K562 (cell line): ENCODE results near the gene POLDIP3. TPM values are rescaled to one million over a fixed set of nuclear protein-coding genes. Genes with fewer than 3 reads are reported as not detected.

Source experiments
- MAFK ChIP-seq: IDR thresholded peaks from 2 replicates; pipeline ENCODE4 v1.6.1; 2011; ENCODE audit warnings: low read length, improper control_type of control experiment
- NBN ChIP-seq: fragments of 450-650 bp; IDR thresholded peaks from 2 replicates; pipeline ENCODE4 v1.6.1; 2016; ENCODE audit warnings: low read depth, mild to moderate bottlenecking
- ZNF263 ChIP-seq: sonication (generic); formaldehyde crosslinking; IDR thresholded peaks from 2 replicates; pipeline ENCODE4 v1.8.0; 2022; ENCODE audit warnings: mild to moderate bottlenecking, missing genetic modification reagents, borderline replicate concordance
- ZNF318 ChIP-seq, 2 experiments: fragments of 450-650 bp; IDR thresholded peaks; 2 replicates each; pipeline ENCODE4 v1.6.1; 2016; ENCODE audit warnings: mild to moderate bottlenecking in 2 of 2, borderline replicate concordance in 1 of 2, low read depth in 1 of 2, moderate library complexity in 1 of 2
- polyA plus RNA-seq, 8 experiments: library from polyadenylated mRNA; depleted of rRNA in 4 of 8; stranded (reverse) in 5 of 8; unstranded in 3 of 8; fragments of >200 nt; fragmentation: Nextera tagmentation in 2 of 8; fragmentation: Illumina TruSeq in 1 of 8; extraction: Ambion mirVana in 2 of 8; extraction: Trizol in 1 of 8; gene quantifications; 2 replicates each; pipeline versions ENCODE4 v1.2.1 to v1.2.3, GENCODE V29; 2011 to 2014; ENCODE audit warnings: inconsistent platforms in 1 of 8, missing spikeins in 1 of 8
- total RNA-seq, 7 experiments: library from RNA; depleted of rRNA in 6 of 7; stranded (reverse); fragments of >200 nt in 6 of 7; fragmentation: Illumina TruSeq in 2 of 7; extraction: Trizol in 2 of 7; gene quantifications; 2 replicates each; pipeline versions ENCODE4 v1.2.1 to v1.2.3, GENCODE V29; 2011 to 2021; ENCODE audit warnings: low replicate concordance in 1 of 7
- TF ChIP-seq, protein P1 (sequence below), 2 experiments: fragments of 450-650 bp in 1 of 2; sonication (generic) in 1 of 2; formaldehyde crosslinking in 1 of 2; IDR thresholded peaks; 2 replicates each; pipeline versions ENCODE4 v1.7.1 to v1.9.0; 2016 to 2022; ENCODE audit warnings: inconsistent platforms in 1 of 2, mild to moderate bottlenecking in 1 of 2, missing genetic modification reagents in 1 of 2
- TF ChIP-seq, protein P2 (sequence below), 3 experiments: fragments of 200-800 bp in 1 of 3; sonication (Bioruptor generic) in 1 of 3; sonication (generic) in 1 of 3; formaldehyde crosslinking in 1 of 3; IDR thresholded peaks; 2 replicates each; pipeline versions ENCODE4 v1.6.1 to v1.8.0; 2016 to 2022; ENCODE audit warnings: mild to moderate bottlenecking in 2 of 3, missing compliant biosample characterization in 2 of 3, missing genetic modification characterization in 2 of 3, missing genetic modification reagents in 1 of 3

The POLDIP3 gene
- total and polyA plus RNA-seq, 9 of the 15 experiments (the other 6 are each of a cell fraction or from before 2014, with no cell fraction given): 14.3 to 53.0 (median 26.3) TPM

- TF ChIP-seq, protein P1, sequence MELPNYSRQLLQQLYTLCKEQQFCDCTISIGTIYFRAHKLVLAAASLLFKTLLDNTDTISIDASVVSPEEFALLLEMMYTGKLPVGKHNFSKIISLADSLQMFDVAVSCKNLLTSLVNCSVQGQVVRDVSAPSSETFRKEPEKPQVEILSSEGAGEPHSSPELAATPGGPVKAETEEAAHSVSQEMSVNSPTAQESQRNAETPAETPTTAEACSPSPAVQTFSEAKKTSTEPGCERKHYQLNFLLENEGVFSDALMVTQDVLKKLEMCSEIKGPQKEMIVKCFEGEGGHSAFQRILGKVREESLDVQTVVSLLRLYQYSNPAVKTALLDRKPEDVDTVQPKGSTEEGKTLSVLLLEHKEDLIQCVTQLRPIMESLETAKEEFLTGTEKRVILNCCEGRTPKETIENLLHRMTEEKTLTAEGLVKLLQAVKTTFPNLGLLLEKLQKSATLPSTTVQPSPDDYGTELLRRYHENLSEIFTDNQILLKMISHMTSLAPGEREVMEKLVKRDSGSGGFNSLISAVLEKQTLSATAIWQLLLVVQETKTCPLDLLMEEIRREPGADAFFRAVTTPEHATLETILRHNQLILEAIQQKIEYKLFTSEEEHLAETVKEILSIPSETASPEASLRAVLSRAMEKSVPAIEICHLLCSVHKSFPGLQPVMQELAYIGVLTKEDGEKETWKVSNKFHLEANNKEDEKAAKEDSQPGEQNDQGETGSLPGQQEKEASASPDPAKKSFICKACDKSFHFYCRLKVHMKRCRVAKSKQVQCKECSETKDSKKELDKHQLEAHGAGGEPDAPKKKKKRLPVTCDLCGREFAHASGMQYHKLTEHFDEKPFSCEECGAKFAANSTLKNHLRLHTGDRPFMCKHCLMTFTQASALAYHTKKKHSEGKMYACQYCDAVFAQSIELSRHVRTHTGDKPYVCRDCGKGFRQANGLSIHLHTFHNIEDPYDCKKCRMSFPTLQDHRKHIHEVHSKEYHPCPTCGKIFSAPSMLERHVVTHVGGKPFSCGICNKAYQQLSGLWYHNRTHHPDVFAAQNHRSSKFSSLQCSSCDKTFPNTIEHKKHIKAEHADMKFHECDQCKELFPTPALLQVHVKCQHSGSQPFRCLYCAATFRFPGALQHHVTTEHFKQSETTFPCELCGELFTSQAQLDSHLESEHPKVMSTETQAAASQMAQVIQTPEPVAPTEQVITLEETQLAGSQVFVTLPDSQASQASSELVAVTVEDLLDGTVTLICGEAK (IDR thresholded peaks at IDR 0.05): no peak
- TF ChIP-seq, protein P1 (CRISPR knock-in tag; IDR thresholded peaks at IDR 0.05): no peak
- TF ChIP-seq ZNF318 (IDR thresholded peaks at IDR 0.05; ENCODE audit: borderline replicate concordance in 1 of 2, low read depth in 1 of 2) (no peak), NBN (no peak), ZNF263 (CRISPR knock-in tag) (no peak), MAFK (no peak)
- TF ChIP-seq, protein P2, sequence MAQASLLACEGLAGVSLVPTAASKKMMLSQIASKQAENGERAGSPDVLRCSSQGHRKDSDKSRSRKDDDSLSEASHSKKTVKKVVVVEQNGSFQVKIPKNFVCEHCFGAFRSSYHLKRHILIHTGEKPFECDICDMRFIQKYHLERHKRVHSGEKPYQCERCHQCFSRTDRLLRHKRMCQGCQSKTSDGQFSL (CRISPR knock-in tag; IDR thresholded peaks at IDR 0.05): no peak
- TF ChIP-seq, protein P2 (tag; IDR thresholded peaks at IDR 0.05): no peak
Measured at GRCh38 chr22:42648368-42649245, 33.9 kb upstream of the POLDIP3 start (continued).
